ENCODE data around the gene ITPKB.
"Not testable (repeated sequence)": the region's sequence is repeated elsewhere in the genome, so short reads cannot be mapped to it uniquely, and the experiment has no call there.

ITPKB gene

DNA sequence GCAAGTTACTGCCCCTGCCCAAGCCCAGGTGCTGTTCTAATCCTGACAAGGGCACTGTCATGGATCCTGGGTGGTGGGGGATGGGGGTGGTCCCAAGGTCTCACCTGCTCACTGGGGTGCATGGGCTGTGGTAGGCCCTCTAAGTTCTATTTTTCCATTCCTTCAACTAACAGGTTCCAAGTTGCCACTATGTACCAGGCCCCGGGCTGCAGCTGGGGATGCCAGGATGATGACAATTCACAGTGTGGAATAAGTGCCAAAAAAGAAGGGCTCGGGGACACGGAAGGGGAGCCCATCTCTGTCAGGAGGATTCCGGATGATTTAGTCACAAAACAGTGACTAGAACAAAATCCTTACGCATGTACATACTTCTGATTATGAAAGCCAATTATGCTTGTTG lies 114.6 kb downstream of the ITPKB start:
- DNase-seq (ENCODE audit: low read depth in 2 of 2) = no peak

- no peak for DNase-seq (ENCODE audit: low read depth in 2 of 2)
These were observed 117.1 kb downstream of the ITPKB start for GRCh38 chr1:226622012-226622411.

DNA sequence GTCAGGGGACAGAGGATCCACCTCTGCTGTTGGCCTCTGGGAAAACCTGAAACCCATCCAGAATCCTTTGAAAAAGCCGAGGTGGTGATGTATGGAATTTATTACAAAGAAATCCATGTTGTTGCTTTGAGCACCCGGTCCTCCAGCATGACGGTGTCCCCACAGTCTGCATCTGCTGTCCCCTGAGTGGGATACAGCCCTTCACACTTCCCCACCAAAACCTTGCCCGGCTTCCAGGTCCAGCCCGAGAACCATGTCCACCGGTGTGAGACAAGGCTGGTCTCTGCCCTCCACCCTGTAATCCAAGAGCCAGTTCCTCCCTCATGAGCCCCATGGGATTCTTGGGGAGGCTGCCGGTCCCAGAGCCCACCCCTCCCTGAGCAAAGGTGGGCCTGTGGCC lies 120.1 kb downstream of the ITPKB start:
- DNase-seq (ENCODE audit: low read depth in 2 of 2) = no peak

DNA sequence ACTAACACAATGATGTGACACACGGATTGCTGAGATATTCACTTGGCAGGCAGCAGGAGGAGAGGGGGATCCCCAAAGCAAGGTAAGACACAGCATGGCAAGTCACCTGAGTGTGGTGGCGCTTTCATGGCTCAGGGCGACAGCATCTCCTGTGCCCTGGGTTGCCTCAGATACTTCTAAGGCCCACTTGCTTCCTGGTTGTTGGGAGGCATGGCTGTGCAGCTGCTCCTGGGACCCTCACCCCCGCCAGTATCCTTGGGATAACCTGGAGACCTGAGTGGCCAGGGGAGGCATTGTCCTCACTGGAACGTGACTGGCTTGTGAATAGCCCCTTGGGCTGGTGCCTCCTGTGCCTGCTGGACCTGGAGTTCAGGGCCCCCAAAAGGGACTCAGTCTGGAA lies 120.7 kb downstream of the ITPKB start:
- no peak for DNase-seq (ENCODE audit: low read depth in 2 of 2)

DNA sequence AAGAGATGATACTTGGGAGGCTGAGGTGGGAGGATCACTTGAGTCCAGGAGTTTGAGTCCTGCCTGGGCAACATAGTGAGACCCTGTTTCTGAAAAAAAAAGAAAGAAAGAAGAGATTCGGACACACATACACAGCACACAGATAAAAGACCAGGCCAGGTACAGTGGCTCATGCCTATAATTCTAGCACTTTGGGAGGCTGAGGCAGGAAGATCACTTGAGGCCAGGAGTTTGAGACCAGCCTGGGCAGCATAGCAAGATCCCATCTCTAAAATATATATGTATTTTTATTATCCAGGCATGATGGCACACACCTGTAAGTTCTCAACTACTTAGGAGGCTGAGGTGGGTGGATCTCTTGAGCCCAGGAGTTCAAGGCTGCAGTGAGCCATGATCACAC lies 121.4 kb downstream of the ITPKB start:
- DNase-seq (ENCODE audit: low read depth in 2 of 2) = not testable (repeated sequence)

DNA sequence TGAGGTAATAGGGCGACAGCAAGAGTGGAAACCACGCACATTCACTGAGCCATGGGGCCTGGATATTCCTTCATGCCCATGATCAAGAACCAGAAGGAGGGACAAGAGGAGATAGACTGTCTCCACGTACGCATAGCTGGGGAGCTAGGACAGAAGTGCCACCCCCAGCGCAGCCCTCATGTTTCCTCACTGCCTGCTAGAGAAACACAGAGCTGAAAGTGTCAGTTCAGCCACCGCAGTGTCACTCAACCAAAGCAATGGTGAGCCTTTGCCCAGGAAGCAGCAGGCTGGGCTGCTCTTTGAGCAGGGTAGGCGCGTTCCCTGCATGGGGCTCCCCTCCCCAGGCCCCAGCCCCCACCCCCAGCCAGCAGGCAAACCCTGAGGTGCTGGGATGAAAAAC lies 122.0 kb downstream of the ITPKB start:
- no peak for DNase-seq (ENCODE audit: low read depth in 2 of 2)

GRCh38 chr1:226616636-226617035 lies 122.4 kb downstream of the ITPKB start:
- DNase-seq (ENCODE audit: low read depth in 2 of 2) = no peak

GRCh38 chr1:226615876-226616275 lies 123.2 kb downstream of the ITPKB start:
- DNase-seq (ENCODE audit: low read depth in 2 of 2) = no peak

GRCh38 chr1:226611980-226612379 lies 127.1 kb downstream of the ITPKB start:
- DNase-seq (ENCODE audit: low read depth in 2 of 2) = not testable (repeated sequence)

GRCh38 chr1:226611301-226611700 lies 127.8 kb downstream of the ITPKB start:
- no peak for DNase-seq (ENCODE audit: low read depth in 2 of 2)

- no peak for DNase-seq (ENCODE audit: low read depth in 2 of 2)
These were observed 128.4 kb downstream of the ITPKB start for GRCh38 chr1:226610671-226611070.

- DNase-seq (ENCODE audit: low read depth in 2 of 2) = no peak
These were observed 129.1 kb downstream of the ITPKB start for GRCh38 chr1:226609836-226610455.

DNA sequence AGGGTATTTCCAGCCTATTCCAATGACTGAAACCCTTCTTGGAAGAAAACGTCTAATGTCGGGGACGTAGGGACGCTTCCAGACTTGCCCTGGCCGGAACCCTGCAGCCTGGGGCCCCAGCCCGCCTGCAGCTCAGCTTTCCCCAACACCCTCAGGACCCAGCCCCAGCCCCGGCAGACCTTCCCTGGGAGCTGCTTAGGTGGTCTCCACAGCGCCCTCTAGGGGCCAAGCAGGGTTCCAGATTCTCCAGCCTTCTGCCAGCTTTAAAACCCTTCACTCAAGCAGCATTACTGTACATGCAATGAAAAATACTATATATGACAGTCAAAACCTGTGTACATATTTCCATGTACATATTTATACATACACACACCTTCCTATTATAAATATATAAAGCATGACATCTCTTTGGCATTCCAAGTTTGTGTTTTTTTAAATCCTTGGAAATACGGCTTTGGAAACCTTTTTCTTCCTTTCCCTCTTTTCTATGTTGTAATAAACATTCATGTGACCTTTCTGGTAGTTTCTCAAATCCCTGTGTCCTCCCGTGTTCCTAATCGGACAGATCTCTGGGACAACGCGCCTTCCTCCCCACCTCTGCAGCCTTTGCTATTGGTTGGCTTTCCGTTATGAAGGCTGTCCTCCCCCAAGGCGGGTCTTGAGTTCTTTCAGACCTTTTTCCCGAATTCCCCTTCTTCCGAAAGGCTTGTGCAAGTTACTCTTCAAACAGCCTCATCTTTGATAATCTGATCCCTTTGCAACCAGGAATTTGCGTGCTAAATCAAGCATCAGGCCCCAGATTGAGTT lies 130.2 kb downstream of the ITPKB start:
- peak; percentile 27 to 43 for DNase-seq (ENCODE audit: low read depth in 2 of 2)

DNA sequence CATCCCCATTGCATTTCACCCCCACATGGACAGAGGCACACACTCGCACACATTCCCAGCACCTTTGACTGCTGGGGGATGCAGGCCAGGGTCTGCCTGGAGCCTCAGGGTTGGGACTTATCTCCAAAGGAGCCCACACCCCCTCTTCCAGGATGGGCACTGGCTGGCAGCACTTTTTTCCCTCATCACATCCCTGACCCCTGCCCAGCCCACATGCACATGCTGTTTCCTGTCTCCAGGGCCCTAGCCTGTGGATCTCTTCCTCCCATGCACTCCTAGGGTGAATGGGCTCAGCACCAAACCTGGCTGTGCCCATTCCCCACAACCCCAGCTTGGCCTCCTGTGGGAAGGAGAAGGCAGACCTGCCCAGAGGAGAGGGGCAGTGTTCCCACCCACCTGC lies 131.3 kb downstream of the ITPKB start:
- DNase-seq (ENCODE audit: low read depth in 2 of 2) = no peak

DNA sequence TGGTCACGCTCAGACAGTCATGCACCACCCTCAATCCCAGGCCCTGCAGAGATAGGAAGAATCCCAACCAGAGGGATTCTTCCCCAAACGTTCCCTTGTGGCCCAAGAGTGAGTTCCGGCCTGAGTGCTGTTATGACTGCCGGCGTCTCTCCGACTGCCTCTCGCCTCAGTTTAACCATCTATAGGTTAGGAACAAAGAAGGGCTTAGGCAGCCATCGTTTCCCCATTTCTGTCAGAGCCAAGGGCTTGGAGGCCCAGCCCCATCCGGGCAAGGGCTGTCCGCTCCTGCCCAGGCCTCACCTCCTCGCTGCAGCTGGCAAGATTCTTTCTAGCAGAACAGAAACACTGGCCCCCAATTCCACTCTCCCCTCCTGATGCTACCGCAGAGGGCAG lies 131.8 kb downstream of the ITPKB start:
- DNase-seq (ENCODE audit: low read depth in 2 of 2) = no peak

DNA sequence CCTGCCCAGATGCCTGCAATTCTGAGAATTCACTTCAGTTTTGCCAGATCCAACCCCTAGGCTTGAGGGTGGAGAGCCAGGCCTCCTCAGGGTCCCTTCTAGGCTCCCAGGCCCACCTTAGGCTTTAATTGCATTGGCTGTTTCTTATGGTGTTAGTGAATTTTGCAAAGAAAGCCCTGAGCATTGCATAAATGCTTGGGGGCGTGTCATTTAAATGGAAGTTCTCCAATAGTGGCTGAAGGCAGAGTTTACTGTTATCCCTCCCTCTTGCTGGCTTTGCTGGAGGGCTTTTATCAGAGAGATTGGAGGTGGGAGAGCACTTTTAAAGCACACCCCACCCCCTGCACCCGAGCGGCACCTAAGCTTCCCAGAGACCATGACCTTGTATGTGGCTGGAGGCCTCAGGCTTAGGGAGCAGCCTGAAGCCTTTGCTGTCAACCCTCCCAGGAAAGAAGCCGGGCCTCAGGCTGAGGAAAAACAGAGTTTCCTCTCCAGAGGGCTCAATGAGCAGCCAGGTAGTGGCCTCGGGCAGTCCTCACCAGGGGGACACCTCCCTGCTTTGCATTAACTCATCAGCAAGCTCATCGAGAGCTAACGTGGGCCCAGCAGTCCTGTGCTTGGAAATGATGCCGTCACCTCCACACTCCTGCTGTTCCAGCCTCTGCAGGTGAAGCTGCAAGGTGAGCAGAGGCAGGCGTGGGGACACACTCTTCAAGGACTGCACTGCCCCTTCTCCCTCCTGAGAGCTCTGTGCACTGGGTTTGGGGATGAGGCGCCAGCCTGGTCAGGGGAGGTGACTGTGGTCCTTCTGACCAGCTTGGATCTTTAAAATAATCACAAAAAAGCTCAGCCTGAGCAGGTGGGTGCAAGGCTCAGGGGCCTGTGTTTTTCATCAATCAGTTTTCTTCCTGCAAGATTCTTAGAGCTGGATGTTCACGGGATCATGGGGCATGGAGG lies 132.5 kb downstream of the ITPKB start:
- no peak for DNase-seq (ENCODE audit: low read depth in 2 of 2)

- DNase-seq (ENCODE audit: low read depth in 2 of 2) = no peak
These were observed 133.6 kb downstream of the ITPKB start for GRCh38 chr1:226605318-226605950.

DNA sequence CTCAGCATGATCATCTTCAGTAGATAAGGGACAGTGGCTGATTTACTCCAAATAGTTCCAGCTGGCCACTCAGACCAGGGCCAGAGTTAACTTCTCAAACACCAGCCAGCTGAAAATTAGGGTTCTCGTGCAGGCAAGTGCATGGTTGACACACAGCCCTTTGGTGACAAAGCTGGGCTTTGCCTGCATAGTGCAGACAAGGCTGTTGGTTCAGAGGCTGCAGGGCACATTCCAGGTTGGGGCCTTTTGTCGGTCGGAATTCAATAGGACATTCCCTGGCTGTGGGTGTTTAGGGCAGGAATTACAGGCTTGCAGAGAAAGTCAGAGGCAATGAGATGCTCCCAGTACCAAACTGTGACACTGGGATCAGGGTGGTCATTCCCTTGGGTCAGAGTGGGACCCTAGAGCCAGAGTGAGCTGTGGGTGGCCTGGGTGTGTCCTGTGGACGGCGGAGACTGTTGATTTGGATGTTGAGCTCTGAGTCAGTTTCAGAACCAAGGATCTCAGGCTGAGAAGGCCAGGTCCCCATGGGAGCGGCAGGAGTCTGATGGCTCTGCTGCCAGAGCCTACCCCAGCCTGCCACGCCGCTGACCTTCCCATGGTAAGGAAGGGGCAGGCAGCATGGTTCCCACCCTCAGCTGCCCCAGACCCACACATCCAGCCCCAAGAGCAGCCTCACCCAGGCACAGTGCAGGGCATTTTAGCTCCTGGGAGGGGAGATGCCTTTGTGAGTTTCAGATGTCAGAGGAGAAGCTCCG lies 134.3 kb downstream of the ITPKB start:
- DNase-seq (ENCODE audit: low read depth in 2 of 2) = no peak

DNA sequence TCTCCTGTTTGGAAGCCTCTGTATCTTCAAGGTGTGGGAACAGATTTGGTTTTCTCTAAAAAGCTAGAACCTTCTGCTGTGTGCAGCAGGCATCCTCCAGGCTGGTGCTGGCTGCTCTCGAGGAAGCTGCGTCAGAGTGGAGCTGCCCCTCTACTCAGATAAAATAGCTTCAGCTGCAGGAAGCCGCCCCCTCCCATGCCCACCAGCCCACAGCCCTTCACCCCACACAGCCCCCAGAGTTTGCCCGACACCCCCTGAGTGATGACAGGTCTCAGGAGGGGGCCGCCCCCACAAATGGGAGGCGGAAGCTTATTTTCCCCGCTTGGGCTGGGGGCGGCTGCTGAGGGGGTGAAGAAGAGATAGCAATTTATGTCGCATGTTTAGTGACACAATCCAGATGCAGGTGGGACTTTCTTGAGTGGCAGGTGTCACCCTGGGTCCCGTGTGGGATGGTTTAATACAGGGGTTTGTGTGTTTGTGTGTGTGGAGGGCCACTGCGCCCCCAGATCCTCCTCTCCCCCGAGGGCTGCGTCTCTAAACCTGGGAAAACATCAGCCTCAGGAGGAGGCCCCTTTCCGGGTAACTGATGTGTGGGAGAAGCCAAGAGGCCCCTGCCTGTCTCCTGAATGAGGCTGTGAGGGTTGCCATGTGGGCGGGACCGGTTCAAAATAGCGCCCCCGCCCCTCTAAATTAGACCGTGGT lies 135.1 kb downstream of the ITPKB start:
- DNase-seq (ENCODE audit: low read depth in 2 of 2) = no peak

GRCh38 chr1:226603022-226603857 lies 135.8 kb downstream of the ITPKB start:
- DNase-seq (ENCODE audit: low read depth in 2 of 2) = no peak
